SK-N-SH (cell line): ENCODE results near the gene FOXP1.

Source experiments
- CTCF ChIP-seq: fragments of 200-600 bp; sonication (generic); IDR thresholded peaks from 2 replicates; pipeline ENCODE4 v1.6.1; 2017; ENCODE audit warnings: antibody characterized with exemption, mild to moderate bottlenecking, moderate library complexity
- NRF1 ChIP-seq: IDR thresholded peaks from 2 replicates; pipeline ENCODE4 v1.6.1; 2012; ENCODE audit warnings: low read depth, mild to moderate bottlenecking, low read length
- REST ChIP-seq: IDR thresholded peaks from 2 replicates; pipeline ENCODE4 v1.6.1; 2012; ENCODE audit warnings: mild to moderate bottlenecking, low read depth, low read length, moderate library complexity

GRCh38 chr3:71238355-71238757 lies 345.2 kb downstream of the FOXP1 start:
- no peak for TF ChIP-seq NRF1
- no peak for TF ChIP-seq REST
- no peak for TF ChIP-seq CTCF
